ENCODE data around the gene RASSF4.

The RASSF4 gene

GRCh38 chr10:44938956-44939355 is 20.6 kb upstream of the RASSF4 start:
- TF ChIP-seq, protein P1, sequence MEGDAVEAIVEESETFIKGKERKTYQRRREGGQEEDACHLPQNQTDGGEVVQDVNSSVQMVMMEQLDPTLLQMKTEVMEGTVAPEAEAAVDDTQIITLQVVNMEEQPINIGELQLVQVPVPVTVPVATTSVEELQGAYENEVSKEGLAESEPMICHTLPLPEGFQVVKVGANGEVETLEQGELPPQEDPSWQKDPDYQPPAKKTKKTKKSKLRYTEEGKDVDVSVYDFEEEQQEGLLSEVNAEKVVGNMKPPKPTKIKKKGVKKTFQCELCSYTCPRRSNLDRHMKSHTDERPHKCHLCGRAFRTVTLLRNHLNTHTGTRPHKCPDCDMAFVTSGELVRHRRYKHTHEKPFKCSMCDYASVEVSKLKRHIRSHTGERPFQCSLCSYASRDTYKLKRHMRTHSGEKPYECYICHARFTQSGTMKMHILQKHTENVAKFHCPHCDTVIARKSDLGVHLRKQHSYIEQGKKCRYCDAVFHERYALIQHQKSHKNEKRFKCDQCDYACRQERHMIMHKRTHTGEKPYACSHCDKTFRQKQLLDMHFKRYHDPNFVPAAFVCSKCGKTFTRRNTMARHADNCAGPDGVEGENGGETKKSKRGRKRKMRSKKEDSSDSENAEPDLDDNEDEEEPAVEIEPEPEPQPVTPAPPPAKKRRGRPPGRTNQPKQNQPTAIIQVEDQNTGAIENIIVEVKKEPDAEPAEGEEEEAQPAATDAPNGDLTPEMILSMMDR (IDR thresholded peaks at IDR 0.05; ENCODE audit: low read depth, low read length): no peak
- no peak for DNase-seq (ENCODE audit: extremely low read depth, low read depth)

DNA sequence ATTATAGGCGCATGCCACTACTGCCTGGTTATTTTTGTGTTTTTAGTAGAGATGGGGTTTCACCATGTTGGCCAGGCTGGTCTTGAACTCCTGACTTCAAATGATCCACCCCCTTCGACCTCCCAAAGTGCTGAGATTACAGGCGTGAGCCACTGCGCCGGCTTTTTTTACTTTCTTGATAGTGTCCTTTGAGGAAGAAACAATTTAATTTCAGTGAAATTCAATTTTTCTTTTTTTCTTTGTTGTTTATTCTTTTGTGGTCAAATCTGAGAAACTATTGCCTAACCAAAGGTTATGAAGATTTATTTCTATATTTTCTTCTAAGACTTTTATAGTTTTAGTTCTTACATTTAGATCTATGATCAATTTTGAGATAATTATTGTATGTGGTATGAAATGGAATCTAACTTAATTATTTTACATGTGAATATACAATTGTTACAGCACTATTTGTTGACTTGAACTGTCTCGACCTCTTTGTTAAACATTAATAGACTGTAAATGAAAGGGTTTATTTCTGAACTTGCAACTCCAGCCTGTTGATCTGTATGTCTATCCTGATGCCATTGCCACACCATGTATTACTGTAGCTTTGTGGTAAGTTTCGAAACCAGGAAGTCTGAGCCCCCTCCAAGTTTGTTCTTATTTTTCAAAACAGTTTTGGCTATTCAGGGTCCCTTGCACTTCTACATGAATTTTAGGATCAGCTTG is 19.8 kb upstream of the RASSF4 start:
- TF ChIP-seq, protein P1 (IDR thresholded peaks at IDR 0.05; ENCODE audit: low read depth, low read length): no peak
- no peak for DNase-seq (ENCODE audit: extremely low read depth, low read depth)

DNA sequence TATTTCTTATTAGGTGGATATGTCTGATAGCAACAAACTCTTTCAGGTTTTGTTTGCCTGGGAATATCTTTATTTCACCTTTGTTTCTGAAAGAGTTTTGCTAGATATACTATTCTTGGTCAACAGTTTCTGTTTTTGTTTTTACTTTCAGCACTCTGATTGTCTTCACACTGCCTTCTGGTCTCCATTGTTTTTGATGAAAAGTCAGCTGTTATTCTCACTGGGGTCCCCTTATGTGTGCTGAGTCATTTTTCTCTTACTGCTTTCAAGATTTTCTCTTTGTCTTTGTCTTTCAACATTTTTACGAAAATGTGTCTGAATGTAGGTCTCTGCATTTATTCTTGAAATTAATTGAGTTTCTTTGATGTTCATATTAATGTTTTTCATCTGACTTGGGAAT is 15.2 kb upstream of the RASSF4 start:
- no peak for DNase-seq (ENCODE audit: extremely low read depth, low read depth)
- TF ChIP-seq, protein P1 (IDR thresholded peaks at IDR 0.05; ENCODE audit: low read depth, low read length): no peak

- TF ChIP-seq, protein P1 (IDR thresholded peaks at IDR 0.05; ENCODE audit: low read depth, low read length): no peak
- DNase-seq (ENCODE audit: extremely low read depth, low read depth): no peak
These were observed 13.4 kb upstream of the RASSF4 start for GRCh38 chr10:44946205-44946604.

DNA sequence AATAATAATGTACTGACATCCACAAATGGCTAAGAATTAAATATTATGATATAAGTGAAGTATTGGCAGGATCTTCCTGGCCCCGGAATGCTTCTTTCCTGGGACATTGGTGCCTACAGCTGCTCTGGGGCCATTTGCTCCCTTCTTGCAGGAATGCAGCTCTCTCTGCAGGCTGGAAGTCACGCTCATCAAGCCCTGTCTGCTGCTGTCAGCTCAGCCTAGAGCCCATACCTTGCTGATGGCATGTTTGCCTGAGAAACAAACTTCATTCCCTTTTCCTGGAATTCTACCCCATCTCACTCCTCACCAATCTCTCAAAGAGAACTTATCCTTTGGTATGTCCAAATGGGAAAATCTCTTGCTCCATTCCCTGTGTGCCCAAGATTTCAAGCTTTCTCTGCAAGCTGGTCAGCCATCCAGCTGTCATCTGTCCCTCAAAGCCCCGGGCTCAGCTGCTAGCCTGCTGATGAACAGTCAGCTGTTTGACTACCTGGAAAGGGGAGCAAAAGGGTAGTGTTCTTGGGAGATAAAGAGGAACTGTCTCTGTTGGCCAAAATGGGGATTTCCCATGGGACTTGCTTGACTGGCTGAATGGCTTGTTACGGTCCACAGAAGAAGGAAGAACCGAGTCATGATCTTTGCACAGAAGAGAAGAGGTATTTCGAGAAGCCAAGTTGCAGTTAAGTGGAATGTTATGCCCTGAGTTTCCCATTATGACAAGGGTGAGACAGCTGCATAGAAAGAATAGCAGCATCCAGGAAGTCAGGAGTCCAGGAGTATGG is 12.0 kb upstream of the RASSF4 start:
- TF ChIP-seq, protein P1 (IDR thresholded peaks at IDR 0.05; ENCODE audit: low read depth, low read length): no peak
- DNase-seq (ENCODE audit: extremely low read depth, low read depth): no peak

DNA sequence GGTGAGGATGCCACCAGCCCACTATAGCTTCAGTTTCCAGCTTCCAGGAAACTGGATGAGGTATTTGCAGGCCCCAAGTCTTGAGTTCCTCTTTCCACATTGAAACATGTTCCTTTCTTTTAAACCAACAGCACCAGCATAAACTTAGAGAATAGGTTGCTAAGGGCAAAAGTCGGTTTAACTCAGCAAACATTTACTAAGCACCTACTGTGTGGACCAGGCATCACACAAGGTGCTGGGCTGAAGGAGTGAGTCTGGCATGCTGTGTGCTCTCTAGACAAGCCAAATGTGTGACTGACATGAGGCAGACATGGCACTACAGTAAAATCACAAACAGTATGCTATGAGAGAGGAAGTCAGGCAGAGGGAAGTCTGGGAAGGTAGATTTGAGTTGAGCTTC is 11.0 kb upstream of the RASSF4 start:
- DNase-seq (ENCODE audit: extremely low read depth, low read depth): no peak
- TF ChIP-seq, protein P1 (IDR thresholded peaks at IDR 0.05; ENCODE audit: low read depth, low read length): no peak

- no peak for DNase-seq (ENCODE audit: extremely low read depth, low read depth)
- TF ChIP-seq, protein P1 (IDR thresholded peaks at IDR 0.05; ENCODE audit: low read depth, low read length): no peak
These were observed 10.3 kb upstream of the RASSF4 start for GRCh38 chr10:44949127-44949802.
